HG03045 (cell line): ENCODE results near the gene CGGBP1.
A peak's percentile ranks its signal among the peaks of the same experiment; 100 is the strongest.
"Not testable (repeated sequence)": the region's sequence is repeated elsewhere in the genome, so short reads cannot be mapped to it uniquely, and the experiment has no call there.

Experiments
- ATAC-seq: cut with Tn5 transposase; IDR thresholded peaks from one replicate; pipeline ENCODE4 v1.9.1; 2021; ENCODE audit warnings: mild to moderate bottlenecking, moderate library complexity; ENCODE audit not compliant: unreplicated experiment

The CGGBP1 gene

DNA sequence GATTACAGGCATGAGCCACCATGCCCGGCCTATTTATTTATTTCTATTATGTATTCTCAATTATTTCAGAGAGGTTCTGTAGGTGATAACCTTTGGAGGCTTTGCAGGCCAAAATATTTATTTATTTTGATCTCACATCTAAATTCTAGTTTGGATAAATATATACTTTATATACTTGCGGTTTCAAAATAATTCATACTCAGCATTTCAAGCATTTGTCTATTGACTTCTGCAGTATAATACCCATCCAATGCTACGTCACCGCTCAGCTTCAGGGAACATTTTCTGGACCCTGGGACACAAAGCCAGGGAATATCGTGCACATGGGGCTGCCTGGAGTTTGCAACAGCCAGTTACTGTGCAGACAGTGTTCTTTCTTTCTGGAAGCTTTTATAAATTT is 22.6 kb downstream of the CGGBP1 start:
- no peak for ATAC-seq

DNA sequence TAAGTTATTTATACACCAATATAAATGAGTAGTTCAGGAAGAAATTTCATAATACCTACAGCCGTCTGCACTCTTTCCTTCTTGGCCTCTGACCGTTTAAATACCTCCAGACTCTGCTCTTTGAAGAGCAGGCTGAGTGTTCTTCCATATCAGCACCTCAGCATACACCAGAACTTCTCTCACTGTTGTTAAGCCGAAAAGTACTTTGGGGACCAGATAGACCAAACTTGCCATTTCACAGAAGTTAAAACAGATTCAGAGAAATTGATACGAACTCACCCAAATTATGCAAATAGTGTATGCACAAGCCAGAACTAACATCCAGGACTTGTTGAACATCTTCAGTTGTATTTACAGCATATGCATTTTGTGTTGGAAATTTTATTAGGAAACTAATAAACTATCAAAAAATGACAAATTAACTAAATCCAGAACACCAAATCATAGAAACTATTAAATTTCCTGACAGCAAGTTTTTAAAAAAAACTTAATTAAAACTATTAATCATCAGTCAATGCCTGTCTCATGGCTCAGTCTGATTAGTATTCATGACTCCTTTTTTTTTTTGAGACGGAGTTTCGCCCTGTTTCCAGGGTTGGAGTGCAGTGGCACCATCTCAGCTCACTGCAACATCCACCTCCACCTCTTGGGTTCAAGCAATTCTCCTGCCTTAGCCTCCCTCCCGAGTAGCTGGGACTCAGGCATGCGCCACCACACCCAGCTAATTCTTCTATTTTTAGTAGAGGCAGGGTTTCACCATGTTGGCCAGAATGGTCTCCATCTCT is 24.1 kb downstream of the CGGBP1 start:
- no peak for ATAC-seq

DNA sequence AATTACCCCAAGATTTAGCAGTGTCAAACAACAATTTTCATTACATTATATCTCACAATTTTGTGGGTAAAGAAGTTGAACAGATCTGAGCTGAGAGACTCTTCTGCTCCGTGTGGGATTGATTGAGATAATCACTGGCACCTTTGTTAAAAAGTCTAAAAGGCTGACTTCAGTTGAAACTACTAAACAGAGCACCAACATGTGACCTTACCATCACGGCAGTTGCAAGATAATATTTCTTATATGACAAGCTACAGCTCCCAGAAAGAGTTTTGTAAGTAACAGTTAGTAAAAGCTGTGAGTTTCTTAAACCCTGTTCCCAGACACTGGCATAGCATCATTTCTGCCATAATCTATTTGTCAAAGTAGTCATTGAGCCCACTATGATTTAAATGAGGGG is 25.0 kb downstream of the CGGBP1 start:
- no peak for ATAC-seq

DNA sequence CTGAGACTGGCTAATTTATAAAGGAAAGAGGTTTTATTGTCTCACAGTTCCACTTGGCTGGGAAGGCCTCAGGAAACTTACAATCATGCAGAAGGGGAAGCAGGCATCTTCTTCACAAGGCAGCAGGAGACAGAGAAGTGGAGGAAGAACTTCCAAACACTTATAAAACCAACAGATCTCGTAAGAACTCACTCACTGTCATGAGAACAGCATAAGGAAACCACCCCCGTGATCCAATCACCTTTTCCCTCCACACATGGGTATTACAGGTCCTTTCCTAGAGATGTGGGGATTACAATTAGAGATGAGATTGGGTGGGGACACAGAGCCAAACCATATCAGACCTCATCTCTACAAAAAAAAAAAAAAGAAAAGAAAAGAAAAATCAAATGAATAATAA is 25.7 kb downstream of the CGGBP1 start:
- no peak for ATAC-seq

DNA sequence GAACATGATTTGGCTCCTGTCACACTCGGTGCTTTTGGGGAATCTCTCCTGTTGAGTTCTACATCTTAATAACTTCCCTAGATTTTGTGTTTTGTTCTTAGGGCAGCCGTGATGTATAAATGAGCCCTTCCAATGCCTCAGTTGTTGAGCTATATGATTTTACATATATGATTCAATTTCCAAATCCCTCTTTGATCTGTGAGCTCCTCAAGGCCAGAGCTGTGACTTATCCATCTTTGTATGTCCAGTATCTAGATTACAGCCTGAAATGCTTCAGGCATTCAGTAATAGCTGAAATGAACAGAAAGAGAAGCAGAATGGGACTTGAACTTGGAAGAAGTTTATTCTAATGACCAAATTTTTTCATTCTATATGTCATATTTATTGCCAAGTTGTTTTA is 26.6 kb downstream of the CGGBP1 start:
- peak; percentile 29 for ATAC-seq

DNA sequence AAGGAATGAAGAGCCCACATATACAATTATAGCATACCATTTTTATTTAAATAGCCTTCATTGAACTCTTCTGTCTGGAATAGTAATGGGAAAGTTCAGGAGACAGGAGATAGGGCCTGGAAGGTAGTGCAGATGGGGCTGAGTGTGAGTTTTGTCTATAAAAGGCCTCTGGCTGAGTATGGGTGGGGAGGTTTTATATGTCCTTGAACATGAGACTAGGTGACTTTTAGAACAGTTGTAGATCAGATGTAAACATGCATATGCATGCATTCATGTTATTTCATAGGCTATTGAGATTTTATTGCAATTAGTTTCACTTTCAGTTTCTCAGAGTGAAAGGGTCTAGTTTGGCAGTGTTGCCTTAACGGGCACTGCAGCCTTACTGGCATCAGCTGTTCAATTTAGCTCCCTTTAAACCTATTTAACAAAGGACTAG is 27.1 kb downstream of the CGGBP1 start:
- ATAC-seq = peak; percentile 92

DNA sequence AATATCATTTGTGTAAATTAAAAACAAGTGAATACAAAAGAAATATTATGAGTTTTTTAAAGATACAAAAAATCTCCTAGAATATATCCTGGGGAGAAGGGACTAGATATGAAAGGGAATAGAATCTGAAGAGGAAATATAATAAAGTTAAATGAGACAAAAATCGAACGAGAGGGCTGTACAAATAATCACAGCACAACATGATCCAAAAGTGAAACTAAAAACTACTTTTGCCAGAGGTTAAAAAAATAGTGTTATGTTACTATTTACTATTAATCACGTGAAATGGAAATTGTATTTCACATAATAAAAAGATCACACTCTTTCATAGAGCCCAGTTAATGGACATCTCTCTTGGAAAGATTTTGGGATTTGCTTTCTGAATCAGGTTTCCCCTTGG is 28.6 kb downstream of the CGGBP1 start:
- ATAC-seq = no peak

DNA sequence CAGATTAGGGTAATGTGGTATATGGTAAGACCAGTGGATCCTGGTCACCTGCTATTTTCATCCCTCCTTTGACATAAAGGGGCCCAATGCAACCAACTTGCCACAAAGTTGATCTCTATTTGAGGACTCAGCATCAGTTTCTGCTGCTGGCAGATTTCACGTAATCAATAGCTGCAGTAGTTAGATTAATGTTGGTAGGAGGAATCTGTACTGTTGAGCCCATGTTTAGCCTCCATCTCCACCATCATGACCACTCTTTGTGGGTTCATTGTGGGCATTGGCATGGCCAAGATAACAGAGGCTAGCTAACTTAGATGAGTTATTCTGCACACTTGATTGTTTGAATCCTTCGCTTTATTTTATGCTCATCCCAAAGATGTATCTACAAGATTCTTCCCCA is 29.9 kb downstream of the CGGBP1 start:
- no peak for ATAC-seq

DNA sequence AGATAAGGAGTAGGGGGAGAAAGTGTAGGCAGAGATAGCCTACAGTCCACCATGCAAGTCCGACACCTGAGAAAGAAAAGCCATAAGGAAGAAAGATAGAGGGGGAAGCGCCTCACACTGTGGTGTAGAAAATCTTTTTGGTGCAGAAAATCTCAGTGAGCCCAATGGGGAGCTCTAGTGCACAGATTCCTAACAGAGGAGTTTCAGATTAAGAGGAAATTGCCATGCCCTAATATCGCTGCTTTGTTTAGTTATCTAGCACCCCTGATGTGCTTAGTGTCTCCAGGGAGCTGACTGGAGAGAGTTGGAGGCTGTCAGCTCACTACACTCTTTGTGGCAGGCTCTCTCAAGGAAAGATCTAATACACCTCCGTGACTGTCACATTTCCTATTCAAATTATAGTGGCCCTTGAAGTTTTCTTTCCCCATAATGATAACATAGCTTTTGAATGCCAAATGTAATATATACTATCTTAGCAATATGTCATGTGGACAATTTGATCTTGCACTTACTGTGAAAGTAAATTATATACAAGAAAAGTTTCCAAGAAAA is 33.7 kb downstream of the CGGBP1 start:
- no peak for ATAC-seq

DNA sequence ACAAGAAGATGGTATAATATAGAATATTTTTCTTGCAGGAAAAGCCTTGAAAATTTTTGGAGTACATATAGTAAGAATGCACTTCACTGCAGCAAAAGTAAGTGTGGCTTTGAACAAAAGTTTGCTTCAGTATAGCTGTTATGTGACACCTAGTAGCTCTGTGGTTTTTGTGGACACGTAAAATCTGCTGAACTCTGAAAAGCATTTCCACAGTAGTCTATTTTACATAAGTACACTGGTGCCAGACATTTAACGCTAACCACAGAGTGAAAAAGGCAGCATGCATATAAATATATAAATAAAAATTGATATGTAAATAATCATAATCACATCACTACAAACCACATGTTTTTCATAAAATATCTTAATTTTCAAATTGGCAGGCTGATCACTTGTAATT is 39.8 kb downstream of the CGGBP1 start:
- no peak for ATAC-seq

DNA sequence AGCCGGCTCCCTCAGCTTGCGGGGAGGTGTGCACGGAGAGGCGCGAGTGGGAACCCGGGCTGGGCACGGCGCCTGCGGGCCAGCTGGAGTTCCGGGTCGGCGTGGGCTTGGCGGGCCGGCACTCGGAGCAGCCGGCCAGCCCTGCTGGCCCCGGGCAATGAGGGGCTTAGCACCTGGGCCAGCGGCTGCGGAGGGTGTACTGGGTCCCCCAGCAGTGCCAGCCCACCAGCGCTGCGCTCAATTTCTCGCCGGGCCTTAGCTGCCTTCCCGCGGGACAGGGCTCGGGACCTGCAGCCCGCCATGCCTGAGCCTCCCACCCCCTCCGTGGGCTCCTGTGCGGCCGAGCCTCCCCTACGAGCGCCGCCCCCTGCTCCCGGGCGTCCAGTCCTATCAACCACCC is 43.1 kb downstream of the CGGBP1 start:
- ATAC-seq = not testable (repeated sequence)

DNA sequence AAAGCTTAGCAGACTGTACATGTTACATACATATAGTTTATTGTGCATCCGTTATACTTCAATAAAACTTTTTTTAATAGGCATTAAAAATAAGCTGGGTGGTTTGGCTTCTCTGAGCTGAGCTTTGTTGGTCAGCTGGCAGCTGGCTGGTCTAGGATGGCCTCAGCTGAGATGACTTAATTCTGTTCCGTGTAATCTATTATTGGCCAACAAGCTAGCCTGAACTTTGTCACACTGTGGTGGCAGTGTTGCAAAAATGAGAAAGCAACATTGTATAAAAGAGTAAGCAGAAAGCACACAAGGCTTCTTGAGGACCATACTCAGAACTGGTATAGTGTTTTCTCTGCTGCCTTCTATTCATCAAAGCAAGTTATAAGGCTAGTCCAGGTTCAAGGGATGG is 45.2 kb downstream of the CGGBP1 start:
- no peak for ATAC-seq

DNA sequence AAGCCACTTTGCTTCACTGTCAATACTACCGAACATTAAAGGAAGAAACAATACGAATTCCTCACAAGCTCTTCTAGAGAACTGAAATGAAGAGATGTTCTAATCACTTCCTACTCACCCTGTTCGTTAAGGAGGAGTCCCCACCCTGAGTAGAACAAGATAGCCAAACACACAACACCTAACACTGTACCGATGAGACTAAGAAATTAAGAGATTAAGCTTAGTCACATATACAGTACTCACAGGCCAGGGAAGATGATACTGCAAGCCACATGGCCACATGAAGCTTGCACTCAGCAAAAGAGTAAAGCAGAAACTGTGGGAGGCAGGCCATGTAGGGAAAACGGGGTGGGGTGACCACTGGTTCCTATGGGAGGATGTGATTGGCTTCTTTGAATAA is 48.0 kb downstream of the CGGBP1 start:
- no peak for ATAC-seq

DNA sequence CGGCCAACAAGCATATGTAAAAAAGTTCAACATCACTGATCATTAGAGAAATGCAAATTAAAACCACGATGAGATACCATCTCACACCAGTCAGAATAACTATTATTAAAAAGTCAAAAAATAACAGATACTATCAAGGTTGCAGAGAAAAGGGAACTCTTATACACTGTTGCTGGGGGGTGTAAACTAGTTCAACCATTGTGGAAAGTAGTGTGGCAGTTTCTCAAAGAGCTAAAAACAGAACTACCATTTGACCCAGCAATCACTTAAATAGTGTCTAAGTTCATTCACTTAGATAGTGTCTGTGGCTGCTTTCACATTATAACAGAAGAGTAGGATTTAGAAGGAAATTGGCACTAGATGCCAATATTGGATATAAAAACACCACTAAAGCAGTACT is 49.7 kb downstream of the CGGBP1 start:
- no peak for ATAC-seq

DNA sequence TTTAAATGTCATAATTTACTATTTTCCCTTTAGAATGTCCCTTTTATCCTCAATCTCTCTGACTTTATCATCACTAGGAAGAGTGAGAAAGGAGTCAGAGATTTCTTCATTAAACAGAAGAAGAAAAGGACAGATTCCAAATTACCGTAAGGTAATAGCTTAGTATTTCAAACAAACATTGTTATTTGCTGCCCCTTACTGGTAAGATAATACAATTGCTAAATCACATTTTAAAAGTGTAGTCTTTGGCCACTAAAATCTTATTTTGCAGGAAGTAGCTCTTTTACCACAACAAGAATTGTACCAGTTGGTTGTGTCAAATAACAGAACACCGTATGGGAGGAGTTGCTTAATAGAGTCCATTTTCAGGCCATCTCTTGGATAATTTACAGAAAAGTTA is 53.7 kb downstream of the CGGBP1 start:
- ATAC-seq = no peak

DNA sequence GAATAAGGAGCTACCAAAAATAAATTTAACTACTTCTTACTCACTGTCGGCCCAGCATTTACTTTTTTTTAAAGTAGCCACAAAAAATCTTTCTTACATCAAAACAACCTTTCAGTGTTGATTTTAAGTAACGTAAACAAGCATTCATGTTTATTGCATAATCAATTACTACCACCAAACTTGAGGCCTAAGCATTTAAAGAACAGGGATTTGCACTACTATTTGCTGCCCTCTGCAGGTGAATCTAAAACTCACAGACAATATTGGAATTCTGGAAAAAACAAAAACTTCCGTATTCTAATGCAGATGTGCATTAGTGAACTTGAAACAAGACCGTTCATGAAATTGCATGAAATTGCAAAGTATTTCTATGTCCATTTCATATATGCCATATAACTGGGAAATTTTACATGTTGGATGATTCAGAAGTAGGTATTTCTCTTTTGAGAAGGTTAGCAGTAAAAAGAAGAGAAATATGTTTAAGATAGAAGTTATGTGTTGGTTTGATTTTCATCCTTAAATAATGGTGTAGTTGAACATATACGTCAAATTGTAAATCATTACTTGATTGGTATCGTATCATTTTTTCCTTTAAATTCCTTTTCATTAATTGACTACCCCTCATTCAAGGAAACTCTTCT is 55.6 kb downstream of the CGGBP1 start:
- ATAC-seq = no peak

DNA sequence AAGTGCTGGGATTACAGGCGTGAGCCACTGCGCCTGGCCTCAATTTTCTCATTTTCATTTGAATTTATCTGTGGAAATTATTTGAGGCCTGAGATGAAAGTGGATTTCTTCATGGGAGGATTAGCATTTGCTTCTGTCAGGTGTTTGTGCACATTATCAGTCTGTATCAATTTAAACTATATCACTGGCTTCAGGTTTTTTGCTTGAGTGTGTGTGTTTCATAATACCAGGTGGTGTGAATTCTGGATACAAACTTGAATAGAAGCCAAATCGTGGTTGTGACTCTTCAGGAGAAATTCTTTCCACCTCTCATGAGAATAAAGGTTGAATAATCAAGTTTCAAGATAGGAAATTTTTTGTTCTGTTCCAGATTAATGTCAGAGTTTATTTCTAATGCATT is 56.4 kb downstream of the CGGBP1 start:
- no peak for ATAC-seq
